Measurements from ENCODE around the gene LCN9. TPM values are rescaled to one million over a fixed set of nuclear protein-coding genes. Genes with fewer than 3 reads are reported as not detected.

The LCN9 gene
- total RNA-seq, 1 experiment from 2014 or later = not detected

GRCh38 chr9:135617991-135618411 is 45.1 kb upstream of the LCN9 start:
- H3K4me3 ChIP-seq (ENCODE audit: low read depth in 2 of 2, low read length in 2 of 2) = no peak overlapping the region
- H3K4me1 ChIP-seq (ENCODE audit: control insufficient read depth, insufficient read depth, low read length) = no peaks in the 10 kb centered on the region
- POLR2A ChIA-PET = no interaction called here
- in situ Hi-C loops (cut with HindIII; ENCODE audit: low pct_unique_long_range_greater_than_20kb, low sequenced_read_pairs) (no loop called here), intact Hi-C loops (cut with micrococcal nuclease; ENCODE audit: unreplicated experiment) (no loop called here)
- DNase-seq (ENCODE audit: low read depth, low spot score) = no peak
- H3K9me3 ChIP-seq (ENCODE audit: control insufficient read depth, insufficient read depth, low read depth, low read length) = no peaks in the 10 kb centered on the region
- BruUV-seq (replicated peaks) = no TSS peak
- H3K27me3 ChIP-seq (ENCODE audit: control insufficient read depth, insufficient read depth, low read length) = no peaks in the 10 kb centered on the region; the same call in 1 of the 2 replicates
- no peak for TF ChIP-seq REST (IDR thresholded peaks at IDR 0.05; ENCODE audit: insufficient read depth in 1 of 2, low read depth in 2 of 2, low read length in 1 of 2)
- TF ChIP-seq, protein P1, sequence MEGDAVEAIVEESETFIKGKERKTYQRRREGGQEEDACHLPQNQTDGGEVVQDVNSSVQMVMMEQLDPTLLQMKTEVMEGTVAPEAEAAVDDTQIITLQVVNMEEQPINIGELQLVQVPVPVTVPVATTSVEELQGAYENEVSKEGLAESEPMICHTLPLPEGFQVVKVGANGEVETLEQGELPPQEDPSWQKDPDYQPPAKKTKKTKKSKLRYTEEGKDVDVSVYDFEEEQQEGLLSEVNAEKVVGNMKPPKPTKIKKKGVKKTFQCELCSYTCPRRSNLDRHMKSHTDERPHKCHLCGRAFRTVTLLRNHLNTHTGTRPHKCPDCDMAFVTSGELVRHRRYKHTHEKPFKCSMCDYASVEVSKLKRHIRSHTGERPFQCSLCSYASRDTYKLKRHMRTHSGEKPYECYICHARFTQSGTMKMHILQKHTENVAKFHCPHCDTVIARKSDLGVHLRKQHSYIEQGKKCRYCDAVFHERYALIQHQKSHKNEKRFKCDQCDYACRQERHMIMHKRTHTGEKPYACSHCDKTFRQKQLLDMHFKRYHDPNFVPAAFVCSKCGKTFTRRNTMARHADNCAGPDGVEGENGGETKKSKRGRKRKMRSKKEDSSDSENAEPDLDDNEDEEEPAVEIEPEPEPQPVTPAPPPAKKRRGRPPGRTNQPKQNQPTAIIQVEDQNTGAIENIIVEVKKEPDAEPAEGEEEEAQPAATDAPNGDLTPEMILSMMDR (IDR thresholded peaks at IDR 0.05) = no peak
- no peak for TF ChIP-seq SIN3A (IDR thresholded peaks at IDR 0.05; ENCODE audit: borderline replicate concordance, insufficient read depth, low read depth, low read length)
- no peak for TF ChIP-seq POLR2AphosphoS5 (IDR thresholded peaks at IDR 0.05; ENCODE audit: low read depth, low read length)
- TF ChIP-seq TCF7L2 (IDR thresholded peaks at IDR 0.05; ENCODE audit: low read depth, low read length) = no peak
- CTCF ChIA-PET = no interaction called here
- H3K36me3 ChIP-seq (ENCODE audit: control insufficient read depth, insufficient read depth, low read length) = no peaks in the 10 kb centered on the region
- no peak overlapping the region for H3K27ac ChIP-seq (ENCODE audit: low read length)
- ATAC-seq = no peak

GRCh38 chr9:135618866-135619598 is 44.1 kb upstream of the LCN9 start:
- in situ Hi-C loops (cut with HindIII; ENCODE audit: low pct_unique_long_range_greater_than_20kb, low sequenced_read_pairs) = no loop called here
- no peak for TF ChIP-seq SIN3A (IDR thresholded peaks at IDR 0.05; ENCODE audit: borderline replicate concordance, insufficient read depth, low read depth, low read length)
- TF ChIP-seq, protein P1 (IDR thresholded peaks at IDR 0.05) = no peak
- TF ChIP-seq TCF7L2 (IDR thresholded peaks at IDR 0.05; ENCODE audit: low read depth, low read length) = no peak
- TF ChIP-seq REST (IDR thresholded peaks at IDR 0.05; ENCODE audit: insufficient read depth in 1 of 2, low read depth in 2 of 2, low read length in 1 of 2) = no peak
- TF ChIP-seq POLR2AphosphoS5 (IDR thresholded peaks at IDR 0.05; ENCODE audit: low read depth, low read length) = no peak
- DNase-seq (ENCODE audit: low read depth, low spot score) (no peak), ATAC-seq (no peak)
- H3K4me3 ChIP-seq (ENCODE audit: low read depth in 2 of 2, low read length in 2 of 2) = no peak overlapping the region
- BruUV-seq (replicated peaks) = no TSS peak
- H3K9me3 ChIP-seq (ENCODE audit: control insufficient read depth, insufficient read depth, low read depth, low read length) = no peaks in the 10 kb centered on the region
- no peaks in the 10 kb centered on the region for H3K36me3 ChIP-seq (ENCODE audit: control insufficient read depth, insufficient read depth, low read length)
- H3K27ac ChIP-seq (ENCODE audit: low read length) = no peak overlapping the region
- intact Hi-C loops (cut with micrococcal nuclease; ENCODE audit: unreplicated experiment) = no loop called here
- CTCF ChIA-PET = no interaction called here
- no peaks in the 10 kb centered on the region; the same call in 1 of the 2 replicates for H3K27me3 ChIP-seq (ENCODE audit: control insufficient read depth, insufficient read depth, low read length)
- POLR2A ChIA-PET = no interaction called here
- no peaks in the 10 kb centered on the region for H3K4me1 ChIP-seq (ENCODE audit: control insufficient read depth, insufficient read depth, low read length)

Measured in Panc1 (cell line).